GM23248 (cell line): ENCODE results near the gene INTS7.
"Not testable (repeated sequence)": the region's sequence is repeated elsewhere in the genome, so short reads cannot be mapped to it uniquely, and the experiment has no call there.

ENCODE experiments used
- EZH2 ChIP-seq: fragments of 200-600 bp; sonication (generic); IDR thresholded peaks from 2 replicates; pipeline ENCODE4 v1.6.1; 2018; ENCODE audit warnings: antibody characterized with exemption, mild to moderate bottlenecking; ENCODE audit not compliant: insufficient read depth, poor library complexity, severe bottlenecking
- EZH2phosphoT487 ChIP-seq: fragments of 200-600 bp; sonication (generic); IDR thresholded peaks from 2 replicates; pipeline ENCODE4 v1.6.1; 2018; ENCODE audit warnings: antibody characterized with exemption, moderate library complexity, mild to moderate bottlenecking, low read depth; ENCODE audit not compliant: insufficient read depth

GRCh38 chr1:211916458-211916857 is 118.9 kb downstream of the INTS7 start:
- not testable (repeated sequence) for TF ChIP-seq EZH2, EZH2phosphoT487
